H1 (cell line): ENCODE measurements around the gene TBC1D22A. TPM values are rescaled to one million over a fixed set of nuclear protein-coding genes. Genes with fewer than 3 reads are reported as not detected.

Experiments
- EP300 ChIP-seq, 2 experiments: IDR thresholded peaks; 1 replicate in 1 of 2; 2 replicates in 1 of 2; pipeline ENCODE4 v1.6.1; 2011 to 2012; ENCODE audit warnings: low read depth in 2 of 2, low read length in 2 of 2, mild to moderate bottlenecking in 2 of 2, borderline replicate concordance in 1 of 2, inconsistent platforms in 1 of 2, moderate library complexity in 1 of 2
- ZNF274 ChIP-seq: IDR thresholded peaks from 2 replicates; pipeline ENCODE4 v1.7.0; 2012; ENCODE audit warnings: low read length, borderline replicate concordance; ENCODE audit errors: extremely low read depth
- polyA plus RNA-seq, 7 experiments: library from polyadenylated mRNA; depleted of rRNA in 3 of 7; stranded (reverse) in 5 of 7; unstranded in 2 of 7; fragments of >200 nt in 5 of 7; fragments of 200-250 nt in 2 of 7; gene quantifications; 1 replicate in 5 of 7; 2 replicates in 1 of 7; 4 replicates in 1 of 7; pipeline versions ENCODE4 v1.2.1 to v1.2.3, GENCODE V29; 2011 to 2013; ENCODE audit warnings: missing spikeins in 2 of 7, mixed read lengths in 2 of 7
- total RNA-seq: library from RNA; stranded (reverse); fragmentation: NEBNext Ultra II Directional; extraction: Animal tissue kit (Norgen Biotek cat#: 25700); gene quantifications from 2 replicates; pipeline ENCODE4 v1.2.1, GENCODE V29; 2021

Gene TBC1D22A
- total and polyA plus RNA-seq, 2 of the 8 experiments (the other 6 are each of a cell fraction or from before 2014, with no cell fraction given) = 11.9 to 18.4 TPM

- TF ChIP-seq ZNF274 (no peak), EP300 (IDR thresholded peaks at IDR 0.05; ENCODE audit: borderline replicate concordance in 1 of 2, low read depth in 2 of 2, low read length in 2 of 2) (no peak)
- TF ChIP-seq, all 59 proteins: peak for 0
Observed at GRCh38 chr22:47063071-47063509, 300.6 kb downstream of the TBC1D22A start (continued).
